ENCODE measurements around the gene SZT2.

- TF ChIP-seq CTCF (conservative IDR thresholded peaks at IDR 0.05) (no peak), EZH2 (IDR thresholded peaks at IDR 0.05; ENCODE audit: low read depth) (no peak)
Measured at GRCh38 chr1:43465505-43466067, 75.9 kb downstream of the SZT2 start.
